GM12878 (cell line): ENCODE measurements around the gene SRRM5. TPM values are rescaled to one million over a fixed set of nuclear protein-coding genes. Genes with fewer than 3 reads are reported as not detected.

Experiments
- ATAC-seq: fragments of 200-7000 bp; cut with Tn5 transposase; 3 replicates; pipeline ENCODE4 v1.9.1; 2020; ENCODE audit warnings: mild to moderate bottlenecking, moderate library complexity
- BruUV-seq: library from RNA; stranded (reverse); fragments of 400-500 nt; replicated peaks from 2 replicates; lab custom pipeline; 2021; lab: Mats Ljungman, UMichigan
- CTCF ChIA-PET: fragments of 300-600 bp; sonication (Branson Sonifier 250); formaldehyde crosslinking; extraction: SDS; loops from one replicate; lab custom pipeline; 2021; ENCODE audit warnings: inconsistent platforms; lab: Yijun Ruan, JAX
- POLR2A ChIA-PET: fragments of 350-600 bp; formaldehyde crosslinking; extraction: SDS; loops from one replicate; lab custom pipeline; 2021; ENCODE audit warnings: inconsistent platforms; lab: Charles Lee
- RAD21 ChIA-PET: fragments of 300-600 bp; sonication (Branson Sonifier 250); formaldehyde crosslinking; loops from one replicate; lab custom pipeline; 2023; ENCODE audit warnings: antibody characterized with exemption; ENCODE audit not compliant: unreplicated experiment; lab: Charles Lee
- SMC1A ChIA-PET: fragments of 300-600 bp; sonication (Branson Sonifier 250); formaldehyde crosslinking; loops from one replicate; lab custom pipeline; 2023; ENCODE audit not compliant: unreplicated experiment, uncharacterized antibody; lab: Charles Lee
- DNase-seq: peaks from one replicate; pipeline ENCODE4 v3.0.0-alpha.2; 2011; ENCODE audit warnings: low read depth, low spot score
- FAIRE-seq: peaks from 3 replicates; lab custom pipeline; 2011; peaks lifted over from hg19 to GRCh38; lab: Jason Lieb, UNC
- H2AFZ ChIP-seq: 2 replicates; pipeline ENCODE4 v1.6.0; 2011; ENCODE audit warnings: low read depth, low read length, control low read depth; ENCODE audit not compliant: control insufficient read depth
- H3K27ac ChIP-seq: 2 replicates; pipeline ENCODE4 v1.5.1; 2011; ENCODE audit warnings: control low read depth; ENCODE audit not compliant: control insufficient read depth, insufficient read depth
- H3K27me3 ChIP-seq, 2 experiments: replicated peaks in 1 of 2; 2 replicates each; pipeline versions ENCODE4 v1.6.0 to v1.6.1; 2011; ENCODE audit warnings: low read length in 1 of 2; ENCODE audit not compliant: control insufficient read depth in 2 of 2, insufficient read depth in 2 of 2
- H3K36me3 ChIP-seq, 2 experiments: 2 replicates each; pipeline ENCODE4 v1.5.1; 2011; ENCODE audit warnings: low read length in 1 of 2; ENCODE audit not compliant: control insufficient read depth in 2 of 2, insufficient read depth in 2 of 2
- H3K4me1 ChIP-seq: 2 replicates; pipeline ENCODE4 v1.6.1; 2011; ENCODE audit warnings: mild to moderate bottlenecking, low read length, moderate library complexity, mixed read lengths; ENCODE audit not compliant: control insufficient read depth, insufficient read depth
- H3K4me2 ChIP-seq: 2 replicates; pipeline ENCODE4 v1.6.0; 2011; ENCODE audit warnings: control low read depth; ENCODE audit not compliant: control insufficient read depth, insufficient read depth
- H3K4me3 ChIP-seq: fragments of 200-600 bp; sonication (generic); 2 replicates; pipeline ENCODE4 v1.5.1; 2016
- H3K79me2 ChIP-seq: 2 replicates; pipeline ENCODE4 v1.6.0; 2011; ENCODE audit warnings: low read length; ENCODE audit not compliant: control insufficient read depth, insufficient read depth
- H3K9ac ChIP-seq: 2 replicates; pipeline ENCODE4 v1.8.0; 2011; ENCODE audit warnings: low read length, control low read depth, mixed read lengths; ENCODE audit not compliant: control insufficient read depth, insufficient read depth
- H3K9me3 ChIP-seq: replicated peaks from 3 replicates; pipeline ENCODE4 v1.5.1; 2011; ENCODE audit warnings: mild to moderate bottlenecking, low read length; ENCODE audit not compliant: control insufficient read depth, insufficient read depth
- H4K20me1 ChIP-seq: 2 replicates; pipeline ENCODE4 v1.6.0; 2011; ENCODE audit not compliant: control insufficient read depth, insufficient read depth
- ATF3 ChIP-seq: IDR thresholded peaks from 2 replicates; pipeline ENCODE4 v1.6.1; 2011; ENCODE audit warnings: low read depth, mild to moderate bottlenecking, low read length, moderate library complexity, borderline replicate concordance; ENCODE audit errors: extremely low read depth
- CREM ChIP-seq: IDR thresholded peaks from 2 replicates; pipeline ENCODE4 v1.6.1; 2014; ENCODE audit warnings: antibody characterized with exemption, low read depth
- E4F1 ChIP-seq: fragments of 450-650 bp; IDR thresholded peaks from 2 replicates; pipeline ENCODE4 v1.6.1; 2018; ENCODE audit warnings: borderline replicate concordance, mild to moderate bottlenecking; ENCODE audit not compliant: partially characterized antibody
- EZH2 ChIP-seq: IDR thresholded peaks from 2 replicates; pipeline ENCODE4 v1.6.1; 2012; ENCODE audit warnings: low read depth, mild to moderate bottlenecking, control low read depth, inconsistent platforms, low read length, borderline replicate concordance; ENCODE audit not compliant: control insufficient read depth
- MLLT1 ChIP-seq: fragments of 450-650 bp; IDR thresholded peaks from 2 replicates; pipeline ENCODE4 v1.6.1; 2016; ENCODE audit warnings: mild to moderate bottlenecking
- RUNX3 ChIP-seq: IDR thresholded peaks from 2 replicates; pipeline ENCODE4 v1.6.1; 2012; ENCODE audit warnings: low read length, inconsistent platforms
- SIN3A ChIP-seq: IDR thresholded peaks from 2 replicates; pipeline ENCODE4 v1.6.1; 2012; ENCODE audit warnings: low read depth, low read length, improper control_type of control experiment
- SMAD5 ChIP-seq: IDR thresholded peaks from 2 replicates; pipeline ENCODE4 v1.6.1; 2016; ENCODE audit warnings: antibody characterized with exemption, low read depth
- TARDBP ChIP-seq: IDR thresholded peaks from 2 replicates; pipeline ENCODE4 v1.6.1; 2016; ENCODE audit warnings: borderline replicate concordance
- TCF7 ChIP-seq: IDR thresholded peaks from 2 replicates; pipeline ENCODE4 v1.6.1; 2014; ENCODE audit warnings: antibody characterized with exemption, borderline replicate concordance
- USF1 ChIP-seq: IDR thresholded peaks from 2 replicates; pipeline ENCODE4 v1.6.1; 2011; ENCODE audit warnings: borderline replicate concordance, low read depth, mild to moderate bottlenecking, moderate library complexity, mixed read lengths, low read length; ENCODE audit not compliant: insufficient read depth; ENCODE audit errors: extremely low read length
- YBX1 ChIP-seq: fragments of 450-650 bp; IDR thresholded peaks from 2 replicates; pipeline ENCODE4 v1.6.1; 2016; ENCODE audit warnings: antibody characterized with exemption
- WGBS: methylation state at CpG from one replicate; pipeline ENCODE4 v1.1.6; 2016; ENCODE audit warnings: low lambda C conversion rate; ENCODE audit not compliant: insufficient replicate concordance, insufficient coverage; ENCODE audit errors: missing lambda C conversion rate; 5-methylcytosine and 5-hydroxymethylcytosine counted together
- in situ Hi-C: fragments of 300-500 bp; cut with MboI; formaldehyde crosslinking; loops from 9 replicates; pipeline ENCODE4 v1.14.3; 2018; ENCODE audit warnings: mixed read lengths
- intact Hi-C: fragments of 100-400 bp; cut with micrococcal nuclease; formaldehyde crosslinking; loops from one replicate; pipeline ENCODE4 v1.14.2; 2022; ENCODE audit not compliant: unreplicated experiment
- polyA plus RNA-seq, 11 experiments: library from polyadenylated mRNA; depleted of rRNA in 4 of 11; unstranded in 6 of 11; stranded (reverse) in 5 of 11; fragments of >200 nt; fragmentation: Nextera tagmentation in 4 of 11; fragmentation: Illumina TruSeq in 1 of 11; extraction: Ambion mirVana in 4 of 11; extraction: Trizol in 1 of 11; gene quantifications; 1 replicate in 1 of 11; 2 replicates in 10 of 11; pipeline versions ENCODE4 v1.2.1 to v1.2.3, GENCODE V29; 2011 to 2016; ENCODE audit warnings: inconsistent platforms in 2 of 11, missing spikeins in 2 of 11, low read depth in 1 of 11
- total RNA-seq, 4 experiments: library from RNA; depleted of rRNA in 3 of 4; stranded (reverse); fragments of >200 nt in 3 of 4; fragmentation: Illumina TruSeq in 1 of 4; extraction: Trizol in 1 of 4; gene quantifications; 2 replicates each; pipeline versions ENCODE4 v1.2.1 to v1.2.3, GENCODE V29; 2013 to 2021

SRRM5 gene
- total and polyA plus RNA-seq, 10 of the 15 experiments (the other 5 are each of a cell fraction or from before 2014, with no cell fraction given): 0.06 to 0.38 (median 0.24) TPM; not detected in 2

- Histone ChIP-seq H4K20me1 (no peaks in the 10 kb centered on the region), H3K4me3 (no peak overlapping the region), H3K79me2 (peaks cover 9% of the 10 kb centered on the region), H3K36me3 (no peaks in the 10 kb centered on the region), H3K9me3 (no peaks in the 10 kb centered on the region), H3K9ac (no peak overlapping the region), H3K4me1 (peaks cover 10% of the 10 kb centered on the region), H3K4me2 (no peak overlapping the region), H3K27me3 (no peaks in the 10 kb centered on the region), H2AFZ (no peak overlapping the region)
- SMC1A ChIA-PET: no interaction called here
- CTCF ChIA-PET: interaction anchor here (0.9 to 1.0 kb wide), 2 partner anchors 8 to 24 kb away, joined by 3 read pairs; no protein-coding TSS in a partner anchor
- DNase-seq (no peak), ATAC-seq (no peak), FAIRE-seq (no peak)
- intact Hi-C loops: no loop called here
- POLR2A ChIA-PET: no interaction called here
- 24% methylated on average over 3 of the region's 3 CpGs for WGBS
- TF ChIP-seq E4F1 (no peak), SIN3A (no peak)
- TF ChIP-seq, all 136 proteins: peak for 0
- RAD21 ChIA-PET: no interaction called here
- no peak overlapping the region for H3K27ac ChIP-seq
- in situ Hi-C loops: no loop called here
- no TSS peak for BruUV-seq
Measured at GRCh38 chr19:43578787-43579186, 33.1 kb upstream of the SRRM5 start.

- H3K9me3 ChIP-seq: no peaks in the 10 kb centered on the region
- H3K4me1 ChIP-seq: peaks cover 5% of the 10 kb centered on the region
- ChIA-PET CTCF (interaction anchor here (3.6 to 4.7 kb wide), 2 partner anchors 14 to 26 kb away, joined by 13 to 52 read pairs; partner anchors contain the start of genes IRGQ and ZNF576), SMC1A (no interaction called here), RAD21 (no interaction called here), POLR2A (no interaction called here)
- no peak overlapping the region for H2AFZ ChIP-seq
- in situ Hi-C loops (no loop called here), intact Hi-C loops (no loop called here)
- DNase-seq (no peak), ATAC-seq (no peak), FAIRE-seq (no peak)
- TF ChIP-seq USF1 (no peak), ATF3 (no peak), YBX1 (no peak), SMAD5 (no peak), TCF7 (no peak), TARDBP (no peak), MLLT1 (no peak), CREM (no peak), EZH2 (no peak), RUNX3 (no peak)
- BruUV-seq: no TSS peak
- no peak overlapping the region for H3K4me3 ChIP-seq
- H4K20me1 ChIP-seq: no peaks in the 10 kb centered on the region
- no peak overlapping the region for H3K27ac ChIP-seq
- H3K27me3 ChIP-seq: no peaks in the 10 kb centered on the region
- 54% methylated on average over 7 of the region's 7 CpGs for WGBS
- no peaks in the 10 kb centered on the region; a peak in 1 of 4 replicates for H3K36me3 ChIP-seq
- H3K79me2 ChIP-seq: no peaks in the 10 kb centered on the region
- no peak overlapping the region for H3K4me2 ChIP-seq
- H3K9ac ChIP-seq: no peak overlapping the region
Measured at GRCh38 chr19:43581467-43581866, 30.4 kb upstream of the SRRM5 start.
